HG03442 (cell line): ENCODE measurements around the gene PHTF1.
A peak's percentile ranks its signal among the peaks of the same experiment; 100 is the strongest.
"Not testable (repeated sequence)": the region's sequence is repeated elsewhere in the genome, so short reads cannot be mapped to it uniquely, and the experiment has no call there.

Experiments used
- ATAC-seq: cut with Tn5 transposase; IDR thresholded peaks from one replicate; pipeline ENCODE4 v1.9.1; 2021; ENCODE audit warnings: mild to moderate bottlenecking, moderate library complexity; ENCODE audit not compliant: unreplicated experiment

The PHTF1 gene

DNA sequence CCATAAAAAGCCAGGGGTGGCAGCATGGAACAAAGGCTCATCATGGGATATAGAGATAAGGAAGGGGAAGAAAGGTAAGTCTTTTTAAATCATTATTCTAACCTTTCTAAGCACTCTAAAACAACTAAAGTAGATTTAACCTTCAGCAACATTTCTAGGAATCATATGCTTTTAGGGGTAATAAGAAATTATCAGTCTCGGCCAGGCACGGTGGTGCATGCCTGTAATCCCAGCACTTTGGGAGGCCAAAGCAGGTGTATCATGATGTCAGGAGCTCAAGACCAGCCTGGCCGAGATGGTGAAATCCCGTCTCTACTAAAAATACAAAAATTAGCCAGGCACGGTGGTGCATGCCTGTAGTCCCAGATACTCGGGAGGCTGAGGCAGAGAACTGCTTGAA lies 20.3 kb upstream of the PHTF1 start:
- ATAC-seq: no peak

- ATAC-seq: no peak
Observed at GRCh38 chr1:113777561-113777960, 18.3 kb upstream of the PHTF1 start.

GRCh38 chr1:113770031-113770430 lies 10.7 kb upstream of the PHTF1 start:
- ATAC-seq: no peak

DNA sequence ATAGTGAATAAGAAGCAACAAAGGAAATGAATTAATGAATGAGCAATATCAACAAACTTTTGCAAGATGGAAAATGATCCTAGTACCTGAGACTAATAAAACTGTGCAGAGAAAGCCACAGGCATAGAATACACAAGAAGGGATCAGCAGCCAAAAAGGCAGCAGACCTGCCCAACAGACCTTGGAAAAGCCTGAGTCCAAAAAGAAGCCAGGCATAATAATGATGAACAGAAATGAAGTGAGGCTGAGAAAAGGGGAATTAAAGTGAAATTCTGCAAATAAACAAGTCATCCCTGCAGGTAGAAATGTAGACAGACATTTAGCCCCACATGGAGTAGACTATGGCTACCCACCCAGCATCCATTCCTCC lies 10.3 kb upstream of the PHTF1 start:
- no peak for ATAC-seq

GRCh38 chr1:113768916-113769600 lies 9.8 kb upstream of the PHTF1 start:
- ATAC-seq: no peak

DNA sequence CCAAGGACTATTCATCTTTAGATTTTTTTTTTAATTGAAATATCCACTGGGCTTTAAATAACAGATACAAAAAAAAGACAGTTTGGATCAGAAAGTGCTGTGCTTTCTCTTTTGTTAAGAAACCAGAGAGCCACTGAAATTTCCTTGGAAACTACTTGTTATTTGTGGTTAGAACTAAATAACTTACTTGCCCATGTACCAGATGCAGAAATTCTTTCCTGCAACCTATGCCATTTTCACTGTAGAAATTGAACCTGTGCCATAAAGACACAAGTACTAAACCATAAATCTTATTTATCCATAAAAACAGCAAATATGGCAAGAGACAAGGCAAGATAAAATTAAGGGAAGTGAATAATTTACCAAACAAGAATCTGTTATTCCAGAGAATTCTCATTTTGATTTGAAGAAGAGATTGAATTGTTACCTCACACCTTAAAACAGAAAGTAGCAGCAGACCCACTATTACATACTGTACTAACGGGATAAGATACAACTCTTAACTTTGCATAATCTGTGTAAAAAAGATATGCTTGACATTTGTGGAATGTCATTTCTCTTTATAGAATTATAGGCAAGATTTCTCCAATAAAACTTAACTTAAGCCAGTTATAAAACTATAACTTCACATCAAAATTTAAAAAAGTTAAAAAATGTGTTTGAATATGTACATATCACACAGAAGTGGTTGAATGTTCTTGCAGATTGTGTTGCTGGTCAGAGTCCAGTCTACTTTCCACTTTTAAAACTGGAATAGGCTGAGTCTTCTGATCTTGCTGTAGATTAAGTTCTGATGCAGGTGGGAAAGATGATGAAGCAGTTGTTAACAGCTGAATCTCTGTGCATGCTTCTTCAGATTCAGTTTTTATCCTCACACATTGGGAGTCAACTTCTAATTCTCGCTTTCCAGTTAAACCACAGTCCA lies 6.3 kb upstream of the PHTF1 start:
- no peak for ATAC-seq

GRCh38 chr1:113763661-113764060 lies 4.4 kb upstream of the PHTF1 start:
- ATAC-seq: no peak

GRCh38 chr1:113761937-113762336 lies 2.7 kb upstream of the PHTF1 start:
- no peak for ATAC-seq

GRCh38 chr1:113760102-113761080 lies 1.1 kb upstream of the PHTF1 start:
- no peak for ATAC-seq

DNA sequence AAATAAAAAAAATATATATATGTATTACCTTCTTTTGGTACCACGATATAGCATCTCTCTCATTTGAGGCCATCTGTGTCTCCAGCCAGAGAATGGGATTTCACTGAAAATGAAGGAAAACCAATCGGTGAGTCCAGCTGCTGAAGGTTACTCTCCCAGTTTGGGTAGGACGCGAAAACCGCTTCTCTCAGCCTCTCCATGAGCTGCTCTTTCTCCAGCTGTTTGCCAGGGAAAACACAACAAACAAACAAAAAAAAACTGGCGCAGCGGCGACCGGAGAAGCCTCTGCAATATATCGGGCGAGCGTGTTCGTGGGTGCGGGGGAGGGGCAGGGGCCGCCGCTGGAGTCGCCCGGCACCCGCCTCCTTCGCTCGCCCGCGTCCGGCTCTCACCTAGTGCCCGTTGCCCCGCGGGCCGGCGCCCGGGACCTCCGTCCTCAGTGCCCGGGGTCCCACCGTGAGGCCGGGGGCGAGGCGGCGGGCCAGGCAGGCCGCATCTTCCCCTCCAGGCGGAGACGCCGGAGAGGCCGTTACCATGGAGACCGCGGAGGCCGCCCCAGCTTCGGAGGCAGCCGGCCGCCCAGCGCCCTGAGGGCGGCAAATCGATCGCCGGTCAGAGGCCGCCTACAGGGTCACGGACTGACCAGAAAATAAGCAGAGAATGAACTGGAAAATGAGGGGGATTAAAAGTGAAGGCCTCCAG lies 504 bp downstream of the PHTF1 start:
- peak; percentile 64 for ATAC-seq

DNA sequence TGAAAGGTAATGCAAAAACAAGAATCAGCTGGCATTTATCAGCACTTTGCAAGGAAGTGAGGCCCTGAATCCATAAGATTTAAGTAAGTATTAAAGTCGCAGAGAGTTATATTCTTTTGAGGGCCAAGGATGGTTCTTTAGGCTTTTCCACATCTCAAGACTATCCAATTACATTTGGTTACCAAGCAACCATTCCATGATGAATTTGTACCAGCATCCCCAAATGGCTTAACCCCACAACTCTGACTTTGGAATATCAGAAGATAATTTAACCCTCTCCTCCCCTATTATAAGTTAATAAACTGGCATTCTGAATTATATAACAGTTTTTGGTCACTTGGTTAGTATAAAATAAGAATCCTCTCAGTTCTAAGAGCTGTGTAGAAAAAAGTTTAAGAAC lies 2.8 kb downstream of the PHTF1 start:
- no peak for ATAC-seq

DNA sequence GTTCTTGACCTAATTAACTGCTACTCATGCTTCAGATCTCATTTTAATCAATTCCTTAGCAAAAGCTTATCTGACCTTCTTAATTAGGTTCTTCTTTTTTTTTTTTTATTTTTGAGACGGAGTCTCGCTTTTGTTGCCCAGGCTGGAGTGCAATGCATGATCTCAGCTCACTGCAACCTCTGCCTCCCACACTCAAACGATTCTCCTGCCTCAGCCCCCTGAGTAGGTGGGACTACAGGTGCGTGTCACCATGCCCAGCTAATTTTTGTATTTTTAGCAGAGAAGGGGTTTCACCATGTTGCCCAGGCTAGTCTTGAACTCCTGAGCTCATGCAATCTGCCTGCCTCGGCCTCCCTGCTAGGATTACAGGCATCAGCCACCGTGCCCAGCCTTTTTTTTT lies 6.0 kb downstream of the PHTF1 start:
- ATAC-seq: not testable (repeated sequence)

GRCh38 chr1:113751516-113751915 lies 7.8 kb downstream of the PHTF1 start:
- no peak for ATAC-seq

DNA sequence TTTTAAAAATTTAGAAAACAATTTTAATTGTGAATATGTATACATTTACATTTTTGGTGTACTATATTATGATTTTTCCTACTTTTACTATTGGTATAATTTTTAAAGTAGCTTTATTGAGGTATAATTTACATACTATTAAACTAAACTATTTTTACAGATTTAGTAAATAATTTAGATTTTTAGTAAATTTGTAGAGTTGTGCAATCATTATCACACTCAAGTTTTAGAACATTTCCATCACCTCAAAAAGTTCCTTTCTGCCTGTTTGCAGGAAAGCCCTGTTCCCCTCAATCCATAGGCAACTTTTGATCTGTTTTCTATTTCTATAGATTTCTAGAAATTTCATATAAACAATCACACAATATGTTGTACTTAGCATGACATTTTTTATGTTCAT lies 8.2 kb downstream of the PHTF1 start:
- no peak for ATAC-seq

DNA sequence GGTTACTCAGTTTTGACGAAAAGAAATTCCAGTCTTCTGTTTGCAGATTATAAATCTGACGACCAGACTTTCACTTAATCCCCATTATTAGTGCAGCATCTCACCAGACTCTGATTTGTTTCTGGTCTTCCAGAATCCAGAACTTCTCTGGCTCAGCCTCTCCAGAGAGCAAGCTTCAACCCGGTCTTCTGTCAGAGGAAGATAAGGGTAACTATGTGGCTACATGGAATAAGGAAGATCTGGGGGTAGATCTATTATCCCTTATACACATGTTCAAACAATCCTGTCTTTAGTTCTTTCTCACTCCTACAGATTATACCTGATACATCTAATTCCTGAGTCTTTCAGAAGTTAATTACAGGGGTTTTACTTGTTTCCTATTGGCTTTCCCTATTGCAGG lies 9.9 kb downstream of the PHTF1 start:
- ATAC-seq: no peak

GRCh38 chr1:113747376-113747775 lies 11.9 kb downstream of the PHTF1 start:
- ATAC-seq: no peak

DNA sequence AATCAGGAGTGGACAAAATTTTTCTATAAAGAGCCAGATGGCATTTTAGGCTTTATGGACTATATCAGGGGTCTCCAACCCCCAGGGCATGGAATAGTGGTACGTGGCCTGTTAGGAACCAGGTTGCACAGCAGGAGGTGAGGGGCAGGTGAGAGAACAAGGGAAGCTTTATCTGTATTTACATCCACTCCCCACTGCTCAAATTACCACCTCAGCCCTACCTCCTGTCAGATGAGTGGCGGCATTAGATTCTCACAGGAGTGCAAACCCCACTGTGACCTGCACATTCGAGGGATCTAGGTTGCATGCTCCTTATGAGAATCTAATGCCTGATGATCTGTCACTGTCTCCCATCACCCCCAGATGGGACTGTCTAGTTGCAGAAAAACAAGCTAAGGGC lies 13.9 kb downstream of the PHTF1 start:
- ATAC-seq: no peak

- no peak for ATAC-seq
Observed at GRCh38 chr1:113744114-113744513, 15.2 kb downstream of the PHTF1 start.

GRCh38 chr1:113742515-113742914 lies 16.8 kb downstream of the PHTF1 start:
- ATAC-seq: peak; percentile 72

DNA sequence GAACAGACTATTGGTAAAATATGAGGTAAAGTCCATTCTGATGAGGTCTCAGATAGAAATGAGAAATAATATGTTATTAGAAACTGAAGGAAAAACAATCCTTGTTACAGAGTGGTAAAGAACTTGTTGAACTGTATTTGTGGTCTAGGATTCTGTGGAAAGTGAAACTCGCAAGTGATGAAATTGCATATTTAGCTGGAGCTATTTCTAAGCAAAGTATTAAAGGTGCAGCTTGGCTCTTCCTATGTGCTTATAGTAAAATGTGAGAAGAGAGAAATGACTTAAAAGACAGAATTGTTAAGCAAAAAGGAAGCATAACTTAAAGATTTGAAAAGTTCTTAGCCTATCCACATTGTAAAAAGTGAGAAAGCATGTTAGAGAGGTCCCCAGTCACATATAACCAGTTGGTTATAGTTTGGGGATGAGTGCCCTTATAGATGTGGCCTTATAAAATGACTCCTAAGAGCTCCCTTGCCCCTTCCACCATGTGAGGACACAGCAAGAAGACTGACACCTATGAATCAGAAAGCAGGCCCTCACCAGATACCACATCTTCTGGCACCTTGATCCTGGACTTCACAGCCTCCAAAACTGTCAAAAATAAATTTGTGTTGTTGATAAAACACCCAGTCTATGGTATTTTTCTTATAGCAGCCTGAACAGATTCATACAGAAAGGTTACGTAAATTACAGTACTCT lies 24.8 kb downstream of the PHTF1 start:
- ATAC-seq: no peak
